ENCODE data around the gene GK.
"Not testable (repeated sequence)": the region's sequence is repeated elsewhere in the genome, so short reads cannot be mapped to it uniquely, and the experiment has no call there.

GK gene

DNA sequence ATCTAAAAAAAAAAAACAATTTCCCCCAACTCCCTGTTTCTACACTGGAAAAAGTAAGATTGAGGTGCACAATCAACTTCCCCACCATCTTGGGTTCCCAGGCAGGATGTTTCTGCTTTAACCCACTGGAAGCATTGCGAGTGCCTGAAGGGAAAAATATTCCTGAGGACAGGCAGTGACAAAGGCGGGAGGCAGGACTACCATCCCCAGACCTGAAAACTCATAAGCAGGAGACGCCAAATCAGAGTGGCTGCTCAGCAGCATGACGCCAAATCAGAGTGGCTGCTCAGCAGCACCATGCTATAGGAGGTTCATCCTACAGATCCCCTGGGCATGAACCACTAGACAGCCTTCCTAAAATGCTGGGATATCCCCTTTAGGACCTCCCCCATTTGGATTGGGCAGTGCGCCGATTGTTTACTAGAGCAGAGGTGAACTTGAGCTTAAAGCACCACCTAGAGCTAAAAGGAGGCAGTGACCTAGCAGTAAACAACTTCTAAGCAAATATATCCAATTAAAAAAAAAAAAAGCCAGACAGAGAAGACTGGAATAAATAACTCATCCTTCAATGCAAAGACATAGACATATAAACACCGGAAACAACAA is 35.0 kb upstream of the GK start:
- TF ChIP-seq, protein P1, sequence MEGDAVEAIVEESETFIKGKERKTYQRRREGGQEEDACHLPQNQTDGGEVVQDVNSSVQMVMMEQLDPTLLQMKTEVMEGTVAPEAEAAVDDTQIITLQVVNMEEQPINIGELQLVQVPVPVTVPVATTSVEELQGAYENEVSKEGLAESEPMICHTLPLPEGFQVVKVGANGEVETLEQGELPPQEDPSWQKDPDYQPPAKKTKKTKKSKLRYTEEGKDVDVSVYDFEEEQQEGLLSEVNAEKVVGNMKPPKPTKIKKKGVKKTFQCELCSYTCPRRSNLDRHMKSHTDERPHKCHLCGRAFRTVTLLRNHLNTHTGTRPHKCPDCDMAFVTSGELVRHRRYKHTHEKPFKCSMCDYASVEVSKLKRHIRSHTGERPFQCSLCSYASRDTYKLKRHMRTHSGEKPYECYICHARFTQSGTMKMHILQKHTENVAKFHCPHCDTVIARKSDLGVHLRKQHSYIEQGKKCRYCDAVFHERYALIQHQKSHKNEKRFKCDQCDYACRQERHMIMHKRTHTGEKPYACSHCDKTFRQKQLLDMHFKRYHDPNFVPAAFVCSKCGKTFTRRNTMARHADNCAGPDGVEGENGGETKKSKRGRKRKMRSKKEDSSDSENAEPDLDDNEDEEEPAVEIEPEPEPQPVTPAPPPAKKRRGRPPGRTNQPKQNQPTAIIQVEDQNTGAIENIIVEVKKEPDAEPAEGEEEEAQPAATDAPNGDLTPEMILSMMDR (IDR thresholded peaks at IDR 0.05; ENCODE audit: extremely low read depth, insufficient read depth, missing control alignments): no peak
- DNase-seq (ENCODE audit: low spot score): no peak
- in situ Hi-C loops (cut with MboI; ENCODE audit: low pct_unique_long_range_greater_than_20kb, low sequenced_read_pairs, unreplicated experiment): no loop called here

DNA sequence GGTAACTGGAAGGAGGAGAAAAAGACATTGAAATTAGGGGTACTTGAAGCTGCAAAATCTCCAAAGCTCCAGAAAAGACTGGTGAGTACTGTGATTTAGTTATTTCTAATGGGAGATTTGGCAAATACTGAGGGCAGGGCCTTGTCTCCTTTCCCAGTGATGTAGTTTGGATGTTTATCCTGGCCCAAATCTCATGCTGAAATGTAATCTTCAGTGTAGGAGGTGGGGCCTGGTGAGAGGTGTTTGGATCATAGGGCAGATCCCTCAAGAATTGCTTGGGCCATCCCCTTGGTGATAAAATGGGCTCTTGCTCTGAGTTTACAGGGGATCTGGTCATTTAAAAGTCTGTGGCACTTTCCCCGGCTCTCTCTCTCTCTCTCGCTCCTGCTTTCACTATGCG is 33.1 kb upstream of the GK start:
- in situ Hi-C loops (cut with MboI; ENCODE audit: low pct_unique_long_range_greater_than_20kb, low sequenced_read_pairs, unreplicated experiment): no loop called here
- DNase-seq (ENCODE audit: low spot score): no peak
- TF ChIP-seq, protein P1 (IDR thresholded peaks at IDR 0.05; ENCODE audit: extremely low read depth, insufficient read depth, missing control alignments): no peak

DNA sequence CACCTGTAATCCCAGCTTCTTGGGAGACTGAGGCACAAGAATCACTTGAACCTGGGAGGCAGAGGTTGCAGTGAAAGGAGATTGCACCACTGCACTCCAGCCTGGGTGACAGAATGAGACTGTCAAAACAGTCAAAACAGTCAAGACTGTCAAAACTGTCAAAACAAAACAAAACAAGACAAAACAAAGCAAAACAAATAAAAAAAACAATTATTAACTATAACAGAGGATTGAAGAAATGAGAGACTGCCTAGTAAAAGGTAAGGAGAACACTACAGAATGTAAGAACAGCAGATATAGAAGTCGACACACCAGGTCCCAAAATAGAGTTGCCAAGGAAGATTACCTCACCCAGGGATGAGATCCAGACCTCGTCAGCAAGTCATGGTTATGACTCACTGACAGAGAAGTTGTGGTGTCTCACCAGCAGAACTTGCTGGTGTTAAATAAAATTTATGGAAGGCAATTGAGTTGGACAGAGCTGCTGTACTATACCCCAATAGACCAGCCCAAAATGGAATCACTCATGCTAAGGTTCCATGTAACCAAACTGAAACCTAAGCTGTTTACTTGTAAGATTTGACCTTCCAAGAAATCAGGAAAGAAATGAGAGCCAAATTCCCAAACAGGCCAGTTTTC is 32.1 kb upstream of the GK start:
- in situ Hi-C loops (cut with MboI; ENCODE audit: low pct_unique_long_range_greater_than_20kb, low sequenced_read_pairs, unreplicated experiment): no loop called here
- no peak for DNase-seq (ENCODE audit: low spot score)

DNA sequence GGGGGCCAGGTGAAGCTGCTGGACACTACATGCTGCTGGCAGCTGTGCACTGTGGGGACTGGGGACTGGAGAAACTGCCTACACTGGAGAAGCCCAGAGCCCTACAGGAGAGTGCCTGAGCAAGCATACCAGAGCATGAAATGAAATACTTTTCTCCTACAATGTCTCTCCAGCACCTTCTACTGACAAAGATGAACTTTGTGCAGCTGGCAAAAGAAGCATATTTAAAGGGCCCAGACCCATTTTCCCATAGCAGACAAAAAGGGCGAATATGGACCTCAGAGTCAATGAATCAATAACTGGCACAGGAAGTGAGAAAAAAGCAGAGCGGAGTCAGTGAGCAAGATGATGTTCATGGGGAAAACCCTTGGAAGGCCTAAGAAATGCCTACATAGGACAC is 30.9 kb upstream of the GK start:
- TF ChIP-seq, protein P1 (IDR thresholded peaks at IDR 0.05; ENCODE audit: extremely low read depth, insufficient read depth, missing control alignments): no peak
- DNase-seq (ENCODE audit: low spot score): no peak
- in situ Hi-C loops (cut with MboI; ENCODE audit: low pct_unique_long_range_greater_than_20kb, low sequenced_read_pairs, unreplicated experiment): no loop called here

More for the DNA sequence above, 32.1 kb upstream of the GK start:
- TF ChIP-seq, protein P1 (IDR thresholded peaks at IDR 0.05; ENCODE audit: extremely low read depth, insufficient read depth, missing control alignments): no peak

DNA sequence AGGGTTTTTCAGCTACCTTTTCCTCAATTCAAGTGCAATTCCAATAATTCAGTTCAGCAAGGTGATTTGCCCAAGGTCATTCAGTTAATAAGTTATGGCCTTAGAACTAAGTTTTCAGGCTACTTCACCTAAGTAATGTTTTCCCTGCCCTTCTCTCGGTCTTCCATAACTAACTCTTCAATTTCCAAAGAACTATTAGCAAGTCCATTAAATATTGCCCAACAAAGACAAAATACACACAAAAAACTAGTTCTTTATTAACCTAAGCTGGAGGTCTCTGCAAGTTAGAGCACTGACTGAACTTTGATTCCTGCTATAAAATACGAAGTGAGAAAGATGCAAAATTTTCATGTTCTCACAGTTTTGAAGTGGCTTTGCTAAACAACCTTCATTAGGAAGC is 26.8 kb upstream of the GK start:
- TF ChIP-seq, protein P1 (IDR thresholded peaks at IDR 0.05; ENCODE audit: extremely low read depth, insufficient read depth, missing control alignments): no peak
- in situ Hi-C loops (cut with MboI; ENCODE audit: low pct_unique_long_range_greater_than_20kb, low sequenced_read_pairs, unreplicated experiment): no loop called here
- no peak for DNase-seq (ENCODE audit: low spot score)

DNA sequence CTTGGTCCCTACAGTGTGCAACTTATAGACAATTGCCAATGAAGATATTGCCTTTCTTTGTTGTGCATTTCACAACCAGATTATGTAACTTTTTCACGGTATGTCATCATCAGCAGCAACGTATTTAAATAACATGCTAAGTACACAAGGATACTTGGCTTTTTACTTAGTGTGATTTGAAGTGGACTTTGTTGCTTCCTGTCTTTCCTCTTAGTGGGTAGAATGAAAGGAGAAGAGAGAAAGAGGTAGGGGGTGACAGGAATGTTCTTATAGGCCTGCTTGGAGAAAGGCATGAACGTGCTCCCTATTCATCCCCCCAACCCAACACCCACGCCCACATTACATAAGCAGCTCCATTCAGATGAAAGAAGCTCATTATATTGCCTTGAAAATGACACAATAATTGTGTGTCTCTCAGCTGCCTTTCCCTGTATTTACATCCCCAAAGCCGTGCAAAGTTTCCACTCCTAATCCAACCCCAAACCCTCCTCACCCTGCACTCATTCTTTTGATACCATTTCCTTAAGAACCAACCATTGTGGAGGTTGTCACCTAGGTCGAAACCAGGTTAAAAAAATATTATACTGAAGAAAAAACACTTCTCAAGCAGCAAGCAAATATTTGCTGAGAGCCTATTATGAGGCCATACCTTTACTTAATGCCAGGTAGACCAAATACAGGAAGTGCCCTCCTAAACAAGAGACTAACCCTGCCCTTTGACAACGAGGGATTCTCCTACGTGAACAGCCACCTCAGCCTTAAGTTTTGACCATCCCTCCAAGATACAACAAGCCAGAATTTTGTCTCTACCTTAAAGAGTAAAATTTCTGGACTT is 25.2 kb upstream of the GK start:
- in situ Hi-C loops (cut with MboI; ENCODE audit: low pct_unique_long_range_greater_than_20kb, low sequenced_read_pairs, unreplicated experiment): no loop called here
- no peak for DNase-seq (ENCODE audit: low spot score)
- TF ChIP-seq, protein P1 (IDR thresholded peaks at IDR 0.05; ENCODE audit: extremely low read depth, insufficient read depth, missing control alignments): no peak

DNA sequence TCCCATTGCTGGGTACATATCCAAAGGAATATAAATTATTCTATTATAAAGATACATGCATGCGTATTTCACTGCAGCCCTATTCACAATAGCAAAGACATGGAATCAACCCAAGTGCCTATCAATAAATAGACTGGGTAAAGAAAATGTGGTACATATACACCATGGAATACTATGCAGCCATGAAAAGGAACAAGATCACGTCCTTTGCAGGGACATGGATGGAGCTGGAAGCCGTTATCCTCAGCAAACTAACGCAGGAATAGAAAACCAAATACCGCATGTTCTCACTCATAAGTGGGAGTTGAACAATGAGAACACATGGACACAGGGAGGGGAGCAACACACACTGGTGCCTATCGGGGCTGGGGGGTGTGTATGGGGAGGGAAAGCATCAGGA is 19.2 kb upstream of the GK start:
- in situ Hi-C loops (cut with MboI; ENCODE audit: low pct_unique_long_range_greater_than_20kb, low sequenced_read_pairs, unreplicated experiment); DNase-seq (ENCODE audit: low spot score): not testable (repeated sequence)

All from GM13977 (cell line).